ENCODE measurements around the gene PCDHB10.
"Not testable (repeated sequence)": the region's sequence is repeated elsewhere in the genome, so short reads cannot be mapped to it uniquely, and the experiment has no call there.

DNA sequence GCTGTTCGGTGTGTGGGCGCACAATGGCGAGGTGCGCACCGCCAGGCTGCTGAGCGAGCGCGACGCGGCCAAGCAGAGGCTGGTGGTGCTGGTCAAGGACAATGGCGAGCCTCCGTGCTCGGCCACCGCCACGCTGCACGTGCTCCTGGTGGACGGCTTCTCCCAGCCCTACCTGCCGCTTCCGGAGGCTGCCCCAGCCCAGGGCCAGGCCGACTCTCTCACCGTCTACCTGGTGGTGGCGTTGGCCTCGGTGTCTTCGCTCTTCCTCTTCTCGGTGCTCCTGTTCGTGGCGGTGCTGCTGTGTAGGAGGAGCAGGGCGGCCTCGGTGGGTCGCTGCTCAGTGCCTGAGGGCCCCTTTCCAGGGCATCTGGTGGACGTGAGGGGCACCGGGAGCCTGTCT is 12.3 kb upstream of the PCDHB10 start:
- not testable (repeated sequence) for TF ChIP-seq CTCF, POLR2A, POLR2AphosphoS5 (IDR thresholded peaks at IDR 0.05)

Measured in breast epithelium (tissue), 3 donors.